Progenitor cell of endocrine pancreas (in vitro differentiated cells): ENCODE results near the gene MBP. TPM values are rescaled to one million over a fixed set of nuclear protein-coding genes. Genes with fewer than 3 reads are reported as not detected.
"Not testable (repeated sequence)": the region's sequence is repeated elsewhere in the genome, so short reads cannot be mapped to it uniquely, and the experiment has no call there.

Source experiments
- DNase-seq: peaks from one replicate; pipeline ENCODE4 v3.0.0; 2021; ENCODE audit warnings: low spot score; ENCODE audit not compliant: unreplicated experiment
- H3K27ac Mint-ChIP-seq: 2 replicates; pipeline ENCODE4 v1.8.0; 2021; ENCODE audit warnings: mild to moderate bottlenecking, moderate library complexity, mixed read lengths
- H3K27me3 Mint-ChIP-seq: 2 replicates; pipeline ENCODE4 v1.8.0; 2021; ENCODE audit warnings: mixed read lengths
- H3K36me3 Mint-ChIP-seq: 2 replicates; pipeline ENCODE4 v1.8.0; 2022; ENCODE audit warnings: mixed read lengths; ENCODE audit not compliant: insufficient read depth
- H3K4me1 Mint-ChIP-seq: 2 replicates; pipeline ENCODE4 v1.8.0; 2021; ENCODE audit warnings: low read depth, mixed read lengths
- H3K4me3 Mint-ChIP-seq: 2 replicates; pipeline ENCODE4 v1.8.0; 2021; ENCODE audit warnings: low read depth, mild to moderate bottlenecking, moderate library complexity, mixed read lengths
- H3K9me3 Mint-ChIP-seq: 2 replicates; pipeline ENCODE4 v1.8.0; 2021; ENCODE audit warnings: low read depth, mixed read lengths
- total RNA-seq: library from RNA; stranded (reverse); gene quantifications from 2 replicates; pipeline ENCODE4 v1.2.1, GENCODE V29; 2021
- TF ChIP-seq, protein P1 (sequence below): fragments of 200-600 bp; sonication (generic); IDR thresholded peaks from one replicate; pipeline ENCODE4 v1.5.0; 2021; ENCODE audit warnings: antibody characterized with exemption, mild to moderate bottlenecking; ENCODE audit not compliant: unreplicated experiment

Gene MBP
- total RNA-seq, 1 donor from 2014 or later, result 38.4 TPM

DNA sequence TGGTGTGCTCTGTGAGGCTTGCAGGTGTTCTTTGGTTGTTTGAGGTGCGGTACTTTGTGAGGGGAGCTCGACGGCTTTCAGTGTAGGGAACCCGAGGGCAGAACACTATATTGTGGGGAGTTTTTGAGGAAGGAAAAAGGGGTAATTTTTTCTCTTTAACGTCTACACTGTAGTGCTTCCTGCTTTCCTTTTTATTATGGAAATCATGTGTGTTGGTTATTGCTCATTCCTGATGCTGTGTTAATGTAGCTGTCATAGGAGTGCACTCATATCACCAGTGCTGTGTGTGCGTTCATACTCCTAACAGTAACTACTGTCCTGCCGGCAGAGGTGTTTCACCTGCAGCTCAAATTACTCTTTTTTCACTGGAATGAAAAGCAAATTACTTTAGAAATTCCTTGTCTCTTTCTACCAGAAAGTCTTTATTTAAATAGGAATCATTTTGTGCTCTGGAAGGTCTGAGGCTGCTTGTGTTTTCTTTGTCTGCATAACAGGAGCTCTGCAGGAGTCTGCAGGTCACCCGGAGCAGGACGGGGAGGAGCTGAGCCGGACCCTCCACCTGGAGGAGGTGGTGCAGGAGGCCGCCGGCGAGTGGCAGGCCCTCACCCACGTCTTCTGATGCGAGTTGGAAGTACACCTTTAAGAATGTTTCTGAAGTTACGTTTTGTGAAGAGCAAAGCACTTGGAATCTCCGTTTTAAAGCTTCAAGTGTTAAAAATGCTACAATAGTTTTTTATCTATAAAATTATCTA lies 164.7 kb downstream of the MBP start:
- Mint-ChIP-seq H3K36me3 (peaks cover 27% of the 10 kb centered on the region), H3K4me3 (no peak overlapping the region)

DNA sequence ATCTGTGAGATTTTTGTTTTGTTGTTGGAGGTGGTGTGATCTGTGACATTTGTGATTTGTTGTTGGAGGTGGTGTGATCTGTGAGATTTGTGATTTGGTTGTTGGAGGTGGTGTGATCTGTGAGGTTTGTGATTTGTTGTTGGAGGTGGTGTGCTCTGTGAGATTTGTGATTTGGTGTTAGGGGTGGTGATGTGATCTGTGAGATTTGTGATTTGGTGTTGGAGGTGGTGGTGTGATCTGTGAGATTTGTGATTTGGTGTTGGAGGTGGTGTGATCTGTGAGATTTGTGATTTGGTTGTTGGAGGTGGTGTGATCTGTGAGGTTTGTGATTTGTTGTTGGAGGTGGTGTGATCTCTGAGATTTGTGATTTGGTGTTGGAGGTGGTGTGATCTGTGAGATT lies 165.3 kb downstream of the MBP start:
- H3K4me3 Mint-ChIP-seq, H3K27me3 Mint-ChIP-seq, H3K4me1 Mint-ChIP-seq, DNase-seq, H3K27ac Mint-ChIP-seq: not testable (repeated sequence)
- peaks cover 12% of the 10 kb centered on the region for H3K9me3 Mint-ChIP-seq
- H3K36me3 Mint-ChIP-seq, result peaks cover 33% of the 10 kb centered on the region

More for the DNA sequence above, 164.7 kb downstream of the MBP start:
- no peaks in the 10 kb centered on the region for H3K27me3 Mint-ChIP-seq
- peaks cover 9% of the 10 kb centered on the region for H3K9me3 Mint-ChIP-seq
- DNase-seq, result no peak
- TF ChIP-seq, protein P1, sequence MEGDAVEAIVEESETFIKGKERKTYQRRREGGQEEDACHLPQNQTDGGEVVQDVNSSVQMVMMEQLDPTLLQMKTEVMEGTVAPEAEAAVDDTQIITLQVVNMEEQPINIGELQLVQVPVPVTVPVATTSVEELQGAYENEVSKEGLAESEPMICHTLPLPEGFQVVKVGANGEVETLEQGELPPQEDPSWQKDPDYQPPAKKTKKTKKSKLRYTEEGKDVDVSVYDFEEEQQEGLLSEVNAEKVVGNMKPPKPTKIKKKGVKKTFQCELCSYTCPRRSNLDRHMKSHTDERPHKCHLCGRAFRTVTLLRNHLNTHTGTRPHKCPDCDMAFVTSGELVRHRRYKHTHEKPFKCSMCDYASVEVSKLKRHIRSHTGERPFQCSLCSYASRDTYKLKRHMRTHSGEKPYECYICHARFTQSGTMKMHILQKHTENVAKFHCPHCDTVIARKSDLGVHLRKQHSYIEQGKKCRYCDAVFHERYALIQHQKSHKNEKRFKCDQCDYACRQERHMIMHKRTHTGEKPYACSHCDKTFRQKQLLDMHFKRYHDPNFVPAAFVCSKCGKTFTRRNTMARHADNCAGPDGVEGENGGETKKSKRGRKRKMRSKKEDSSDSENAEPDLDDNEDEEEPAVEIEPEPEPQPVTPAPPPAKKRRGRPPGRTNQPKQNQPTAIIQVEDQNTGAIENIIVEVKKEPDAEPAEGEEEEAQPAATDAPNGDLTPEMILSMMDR, result no peak
- no peak overlapping the region for H3K27ac Mint-ChIP-seq
- H3K4me1 Mint-ChIP-seq, result no peaks in the 10 kb centered on the region

DNA sequence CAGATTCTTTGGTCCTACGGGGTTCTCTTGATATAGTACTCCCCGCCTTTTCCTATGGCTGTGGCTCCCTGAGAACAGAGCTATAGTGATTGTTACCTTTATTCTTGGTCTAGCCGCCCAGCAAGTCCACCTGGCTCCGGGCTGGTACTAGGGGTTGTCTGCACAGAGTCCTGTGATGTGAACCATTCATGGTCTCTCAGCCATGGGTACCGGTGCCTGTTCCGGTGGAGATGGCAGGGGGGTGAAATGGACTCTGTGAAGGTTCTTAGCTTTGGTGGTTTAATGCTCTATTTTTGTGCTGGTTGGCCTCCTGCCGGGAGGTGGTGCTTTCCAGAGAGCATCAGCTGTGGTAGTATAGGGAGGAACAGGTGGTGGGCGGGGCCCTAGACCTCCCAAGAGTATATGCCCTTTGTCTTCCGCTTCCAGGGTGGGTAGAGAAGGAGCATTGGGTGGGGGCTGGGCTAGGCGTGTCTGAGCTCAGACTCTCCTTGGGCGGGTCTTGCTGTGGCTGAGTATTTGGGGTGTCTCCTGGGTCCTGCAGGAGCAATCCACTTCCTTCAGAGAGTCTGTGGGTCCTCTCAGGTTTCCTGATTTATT lies 166.9 kb downstream of the MBP start:
- H3K4me1 Mint-ChIP-seq, H3K4me3 Mint-ChIP-seq, H3K27me3 Mint-ChIP-seq, H3K27ac Mint-ChIP-seq, DNase-seq: not testable (repeated sequence)
- Mint-ChIP-seq H3K9me3 (peaks cover 24% of the 10 kb centered on the region), H3K36me3 (peaks cover 47% of the 10 kb centered on the region)

DNA sequence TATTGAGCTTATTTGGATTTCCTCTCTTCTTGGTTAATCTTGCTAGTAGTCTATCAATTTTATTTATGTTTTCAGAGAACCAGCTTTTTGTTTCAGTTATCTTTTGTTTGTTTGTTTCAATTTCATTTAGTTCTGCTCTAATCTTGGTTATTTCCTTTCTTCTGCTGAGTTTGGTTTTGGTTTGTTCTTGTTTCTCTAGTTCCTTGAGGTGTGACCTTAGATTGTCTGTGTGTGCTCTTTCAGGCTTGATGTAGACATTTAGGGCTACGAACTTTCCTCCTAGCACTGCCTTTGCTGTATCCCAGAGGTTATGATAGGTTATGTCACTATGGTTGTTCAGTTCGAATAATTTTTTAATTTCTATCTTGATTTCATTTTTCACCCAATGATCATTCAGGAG lies 168.6 kb downstream of the MBP start:
- no peak overlapping the region for H3K27ac Mint-ChIP-seq
- no peaks in the 10 kb centered on the region for H3K4me1 Mint-ChIP-seq
- H3K27me3 Mint-ChIP-seq, result no peaks in the 10 kb centered on the region
- H3K36me3 Mint-ChIP-seq, result peaks cover 51% of the 10 kb centered on the region
- H3K4me3 Mint-ChIP-seq, result no peak overlapping the region
- TF ChIP-seq, protein P1, result no peak
- H3K9me3 Mint-ChIP-seq, result peaks cover 24% of the 10 kb centered on the region
- no peak for DNase-seq

DNA sequence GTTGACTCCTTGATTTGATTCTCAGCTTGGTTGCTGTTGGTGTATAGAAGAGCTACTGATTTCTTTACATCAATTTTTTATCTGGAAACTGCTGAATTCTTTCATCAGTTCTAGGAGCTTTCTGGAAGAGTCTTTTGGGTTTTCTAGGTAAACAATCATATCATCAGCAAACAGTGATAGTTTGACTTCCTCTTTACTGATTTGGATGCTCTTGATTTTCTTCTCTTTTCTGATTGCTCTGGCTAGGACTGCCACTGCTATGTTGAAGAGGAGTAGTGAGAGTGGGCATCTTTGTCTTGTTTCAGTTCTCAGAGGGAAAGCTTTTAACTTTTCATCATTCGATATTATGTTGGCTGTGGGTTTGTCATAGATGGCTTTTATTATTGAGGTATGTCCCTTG lies 169.7 kb downstream of the MBP start:
- Mint-ChIP-seq H3K27ac (no peak overlapping the region), H3K9me3 (peaks cover 24% of the 10 kb centered on the region), H3K36me3 (peaks cover 48% of the 10 kb centered on the region), H3K4me3 (no peak overlapping the region), H3K4me1 (no peaks in the 10 kb centered on the region), H3K27me3 (no peaks in the 10 kb centered on the region)
- DNase-seq, result no peak
- TF ChIP-seq, protein P1, result no peak

DNA sequence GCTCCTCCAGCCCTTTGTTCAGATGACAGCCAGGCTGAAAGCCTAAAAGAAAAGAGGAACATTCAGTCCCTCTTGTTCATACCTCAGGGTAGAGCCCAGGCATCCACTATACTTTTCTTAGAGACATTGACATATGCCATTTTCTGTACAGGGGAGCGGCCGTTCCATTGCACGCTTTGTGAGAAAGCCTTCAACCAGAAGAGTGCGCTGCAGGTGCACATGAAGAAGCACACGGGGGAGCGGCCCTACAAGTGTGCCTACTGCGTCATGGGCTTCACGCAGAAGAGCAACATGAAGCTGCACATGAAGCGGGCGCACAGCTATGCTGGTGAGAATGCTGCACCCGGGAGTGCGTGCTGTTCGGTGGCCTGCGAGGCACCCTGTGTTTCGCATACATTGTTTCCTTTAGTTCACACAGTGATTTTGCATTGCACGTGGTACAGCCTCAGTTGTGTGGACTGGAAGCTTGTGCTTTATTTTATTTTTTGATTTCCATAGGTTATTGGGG lies 172.0 kb downstream of the MBP start:
- no peak overlapping the region for H3K4me3 Mint-ChIP-seq
- H3K36me3 Mint-ChIP-seq, result peaks cover 52% of the 10 kb centered on the region
- no peaks in the 10 kb centered on the region for H3K27me3 Mint-ChIP-seq
- no peak for DNase-seq
- H3K9me3 Mint-ChIP-seq, result peaks cover 24% of the 10 kb centered on the region
- no peaks in the 10 kb centered on the region for H3K4me1 Mint-ChIP-seq
- TF ChIP-seq, protein P1, result no peak
- H3K27ac Mint-ChIP-seq, result no peak overlapping the region
